ENCODE measurements around the gene LIG3.
"Not testable (repeated sequence)": the region's sequence is repeated elsewhere in the genome, so short reads cannot be mapped to it uniquely, and the experiment has no call there.

The LIG3 gene

DNA sequence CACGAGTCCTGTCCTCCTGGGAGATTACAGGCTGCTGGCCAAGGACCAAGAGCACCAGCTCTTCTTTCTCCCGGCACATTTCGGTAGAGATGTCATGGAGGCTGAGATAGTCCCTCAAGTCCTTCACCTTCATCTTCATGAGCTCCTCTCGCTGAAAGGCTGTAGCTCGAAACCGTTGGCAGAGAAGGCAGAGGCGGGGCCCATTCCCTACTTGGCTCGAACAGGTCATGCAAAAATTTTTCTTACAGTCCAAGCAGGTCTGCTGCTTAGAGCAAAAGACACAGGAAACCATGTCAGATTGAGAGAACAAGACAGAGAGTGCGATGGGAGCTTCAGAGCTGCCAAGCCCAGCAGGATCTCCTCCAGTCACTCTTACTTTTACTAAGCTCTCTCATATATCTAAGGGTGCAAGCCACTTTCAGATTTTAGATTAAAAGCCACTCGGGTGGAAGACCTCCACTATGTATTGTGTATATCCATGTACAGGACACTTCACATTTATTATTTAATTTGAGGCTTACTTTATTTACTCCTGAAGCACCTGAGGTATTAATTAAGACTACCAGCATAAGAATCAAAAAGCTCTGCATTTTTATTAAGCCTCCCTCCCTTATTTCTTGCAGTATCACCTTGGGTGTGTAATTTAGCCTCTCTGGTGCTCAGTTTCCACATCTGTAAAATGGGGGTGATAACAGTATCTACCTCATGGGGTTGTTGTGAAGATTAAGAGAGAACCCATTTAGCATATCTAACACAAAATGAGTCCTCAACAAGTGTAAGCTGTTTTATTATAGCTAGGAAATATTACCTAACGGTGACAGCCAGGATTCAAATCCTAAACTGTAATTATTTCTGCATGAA lies 41.4 kb downstream of the LIG3 start:
- no peak for DNase-seq (ENCODE audit: low read depth)
- TF ChIP-seq, protein P1, sequence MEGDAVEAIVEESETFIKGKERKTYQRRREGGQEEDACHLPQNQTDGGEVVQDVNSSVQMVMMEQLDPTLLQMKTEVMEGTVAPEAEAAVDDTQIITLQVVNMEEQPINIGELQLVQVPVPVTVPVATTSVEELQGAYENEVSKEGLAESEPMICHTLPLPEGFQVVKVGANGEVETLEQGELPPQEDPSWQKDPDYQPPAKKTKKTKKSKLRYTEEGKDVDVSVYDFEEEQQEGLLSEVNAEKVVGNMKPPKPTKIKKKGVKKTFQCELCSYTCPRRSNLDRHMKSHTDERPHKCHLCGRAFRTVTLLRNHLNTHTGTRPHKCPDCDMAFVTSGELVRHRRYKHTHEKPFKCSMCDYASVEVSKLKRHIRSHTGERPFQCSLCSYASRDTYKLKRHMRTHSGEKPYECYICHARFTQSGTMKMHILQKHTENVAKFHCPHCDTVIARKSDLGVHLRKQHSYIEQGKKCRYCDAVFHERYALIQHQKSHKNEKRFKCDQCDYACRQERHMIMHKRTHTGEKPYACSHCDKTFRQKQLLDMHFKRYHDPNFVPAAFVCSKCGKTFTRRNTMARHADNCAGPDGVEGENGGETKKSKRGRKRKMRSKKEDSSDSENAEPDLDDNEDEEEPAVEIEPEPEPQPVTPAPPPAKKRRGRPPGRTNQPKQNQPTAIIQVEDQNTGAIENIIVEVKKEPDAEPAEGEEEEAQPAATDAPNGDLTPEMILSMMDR (IDR thresholded peaks at IDR 0.05; ENCODE audit: low read depth, low read length, missing control alignments): no peak
- no peak overlapping the region for H3K4me3 ChIP-seq (ENCODE audit: low read depth, low read length)

DNA sequence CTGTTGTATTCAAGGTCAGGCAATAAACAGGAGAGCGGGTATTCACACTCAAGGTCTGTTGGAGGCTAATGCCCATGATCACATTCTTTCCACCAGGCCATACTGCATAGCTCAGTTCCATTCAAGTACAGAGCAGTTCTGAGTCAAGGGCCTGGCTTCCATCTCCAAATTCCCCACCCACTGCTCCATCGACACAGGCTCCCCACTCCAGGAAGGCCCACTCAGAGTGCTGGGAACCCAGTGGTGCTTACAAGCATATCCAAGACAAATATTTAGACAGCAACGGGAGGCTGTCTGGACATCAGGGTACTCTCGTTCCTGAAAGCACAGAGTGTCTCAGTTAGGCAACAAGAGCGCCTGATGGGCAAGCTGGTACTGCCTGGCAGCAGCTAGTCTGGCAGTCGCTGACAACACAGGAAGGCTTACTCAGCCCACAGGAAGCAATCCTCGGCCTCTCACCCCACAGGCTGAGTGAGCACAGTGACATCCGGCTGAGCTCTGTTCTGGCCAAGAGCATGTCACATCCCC lies 42.3 kb downstream of the LIG3 start:
- no peak overlapping the region for H3K4me3 ChIP-seq (ENCODE audit: low read depth, low read length)
- DNase-seq (ENCODE audit: low read depth): peak; percentile 27
- TF ChIP-seq, protein P1 (IDR thresholded peaks at IDR 0.05; ENCODE audit: low read depth, low read length, missing control alignments): no peak

DNA sequence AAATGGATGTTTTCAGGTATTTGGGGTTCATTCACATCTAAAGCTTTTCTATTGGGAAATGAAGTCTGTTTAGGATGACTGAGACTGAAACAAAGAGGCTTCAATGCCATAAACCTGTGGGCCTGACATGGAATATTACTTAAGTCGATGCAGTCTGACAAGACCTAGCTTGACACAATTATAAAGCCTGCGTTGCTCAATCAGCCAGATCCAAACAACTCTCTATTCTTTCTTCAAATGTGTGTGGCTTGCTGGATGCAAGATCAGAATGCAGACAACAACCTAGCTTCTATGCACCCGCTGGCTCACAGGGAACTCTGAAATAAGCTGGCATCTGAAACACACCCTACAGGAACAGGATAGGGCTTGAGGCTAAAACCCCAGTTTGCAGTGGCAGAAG lies 43.2 kb downstream of the LIG3 start:
- TF ChIP-seq, protein P1 (IDR thresholded peaks at IDR 0.05; ENCODE audit: low read depth, low read length, missing control alignments): no peak
- H3K4me3 ChIP-seq (ENCODE audit: low read depth, low read length): no peak overlapping the region
- no peak for DNase-seq (ENCODE audit: low read depth)

DNA sequence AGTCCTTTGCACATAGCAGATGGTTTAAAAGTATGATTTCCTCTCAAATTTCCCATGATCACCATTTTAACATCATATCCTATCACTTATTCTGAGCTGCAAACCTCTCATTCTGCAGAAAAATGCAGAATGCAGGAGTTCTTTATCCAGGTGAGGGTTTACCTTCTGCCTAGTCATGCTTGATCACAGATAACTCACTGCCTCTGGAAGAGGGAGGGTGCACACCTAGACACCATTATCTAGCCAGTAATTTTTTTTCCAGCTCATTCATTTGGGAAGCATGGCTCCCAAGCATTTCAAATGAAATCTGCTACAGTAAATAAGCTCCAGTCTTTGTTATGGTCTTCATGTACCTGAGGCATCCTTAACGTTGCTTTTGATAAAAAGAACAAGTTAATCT lies 45.2 kb downstream of the LIG3 start:
- TF ChIP-seq, protein P1 (IDR thresholded peaks at IDR 0.05; ENCODE audit: low read depth, low read length, missing control alignments): no peak

DNA sequence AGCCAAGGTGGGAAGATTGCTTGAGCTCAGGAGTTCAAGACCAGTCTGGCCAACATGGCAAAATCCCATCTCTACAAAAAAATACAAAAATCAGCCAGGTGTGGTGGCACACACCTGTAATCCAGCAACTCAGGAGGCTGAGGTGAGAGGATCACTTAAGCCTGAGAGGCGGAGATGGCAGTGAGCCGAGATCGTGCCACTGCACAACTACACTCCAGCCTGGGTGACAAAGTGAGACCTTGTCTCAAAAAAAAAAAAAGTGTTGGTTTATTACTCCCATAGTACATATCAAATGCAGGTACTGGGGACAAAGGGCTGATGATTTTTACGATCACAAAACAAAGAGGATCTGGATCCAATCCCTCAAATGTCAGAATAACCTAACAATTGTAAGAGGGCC lies 47.8 kb downstream of the LIG3 start:
- H3K4me3 ChIP-seq (ENCODE audit: low read depth, low read length); DNase-seq (ENCODE audit: low read depth): not testable (repeated sequence)

More for the DNA sequence above, 45.2 kb downstream of the LIG3 start:
- no peak overlapping the region for H3K4me3 ChIP-seq (ENCODE audit: low read depth, low read length)
- no peak for DNase-seq (ENCODE audit: low read depth)

DNA sequence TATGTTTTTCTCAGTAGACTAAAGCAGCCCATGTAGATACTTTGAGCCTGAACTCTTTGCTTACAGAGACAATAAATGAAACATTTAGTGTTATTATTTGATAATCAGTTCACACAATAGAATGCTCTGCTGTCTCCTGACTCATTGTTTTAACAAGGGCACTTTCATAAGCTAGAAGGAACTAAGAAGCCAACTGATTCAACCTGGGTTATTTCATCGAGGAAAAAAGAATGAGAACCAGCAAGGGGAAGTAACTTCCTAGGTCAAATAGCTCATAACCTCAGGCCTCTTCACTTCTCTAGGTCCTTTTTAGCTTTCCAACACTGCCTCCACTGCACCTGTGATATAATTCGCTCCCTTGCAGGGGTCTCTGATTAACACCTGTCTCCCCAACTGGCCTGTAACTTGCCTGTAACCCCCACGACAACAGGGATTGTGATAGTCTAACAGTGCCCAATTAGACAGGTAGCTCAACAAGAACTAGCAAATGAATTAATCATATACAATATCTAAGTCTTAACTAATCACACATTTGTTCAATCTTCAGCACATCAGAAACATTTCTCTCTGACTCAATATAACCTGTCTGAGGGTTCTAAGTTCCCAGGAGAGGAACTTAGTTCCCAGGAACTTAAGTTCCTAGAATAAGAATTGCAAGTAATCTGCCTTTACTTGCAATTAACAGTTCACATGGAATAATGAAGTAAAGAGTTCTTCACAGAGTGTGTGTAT lies 48.4 kb downstream of the LIG3 start:
- TF ChIP-seq, protein P1 (IDR thresholded peaks at IDR 0.05; ENCODE audit: low read depth, low read length, missing control alignments): no peak
- no peak overlapping the region for H3K4me3 ChIP-seq (ENCODE audit: low read depth, low read length)
- DNase-seq (ENCODE audit: low read depth): no peak

DNA sequence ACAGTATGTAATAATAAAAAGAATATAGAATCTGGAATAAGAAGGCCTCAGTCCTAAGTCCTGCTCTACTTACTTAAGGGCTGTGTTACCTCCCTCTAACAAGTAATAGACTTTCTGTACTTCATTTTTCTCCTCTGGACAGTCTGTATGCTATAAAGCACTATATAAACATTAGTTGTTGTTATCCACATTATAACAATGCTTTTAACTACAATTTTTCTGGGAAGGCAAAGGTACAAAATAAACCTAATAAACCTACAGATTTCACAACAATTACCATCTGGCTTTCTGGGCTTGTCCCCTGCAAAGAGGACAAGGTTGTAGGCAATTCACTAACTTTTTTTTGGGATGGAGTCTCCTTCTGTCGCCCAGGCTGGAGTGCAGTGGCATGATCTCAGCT lies 50.5 kb downstream of the LIG3 start:
- DNase-seq (ENCODE audit: low read depth): no peak
- TF ChIP-seq, protein P1 (IDR thresholded peaks at IDR 0.05; ENCODE audit: low read depth, low read length, missing control alignments): no peak
- H3K4me3 ChIP-seq (ENCODE audit: low read depth, low read length): no peak overlapping the region
